ENCODE data around the gene PI4KA.

PI4KA gene

GRCh38 chr22:20764729-20765128 is 93.9 kb downstream of the PI4KA start:
- TF ChIP-seq CTCF (IDR thresholded peaks at IDR 0.05; ENCODE audit: low read depth, low read length, missing control alignments), result no peak
- Histone ChIP-seq H3K27ac (no peak overlapping the region), H3K27me3 (replicated peaks) (no peaks in the 10 kb centered on the region), H3K4me3 (ENCODE audit: low read depth, low read length) (no peak overlapping the region), H3K36me3 (replicated peaks) (peaks cover 33% of the 10 kb centered on the region)
- DNase-seq, result no peak
- in situ Hi-C loops (cut with HindIII; ENCODE audit: low pct_ligation_motif_present, low sequenced_read_pairs), result no loop called here

GRCh38 chr22:20764471-20764720 is 94.2 kb downstream of the PI4KA start:
- Histone ChIP-seq H3K27me3 (replicated peaks) (no peaks in the 10 kb centered on the region), H3K4me3 (ENCODE audit: low read depth, low read length) (no peak overlapping the region), H3K27ac (no peak overlapping the region), H3K36me3 (replicated peaks) (peaks cover 33% of the 10 kb centered on the region)
- no peak for TF ChIP-seq CTCF (IDR thresholded peaks at IDR 0.05; ENCODE audit: low read depth, low read length, missing control alignments)
- in situ Hi-C loops (cut with HindIII; ENCODE audit: low pct_ligation_motif_present, low sequenced_read_pairs), result no loop called here
- no peak for DNase-seq

- TF ChIP-seq CTCF (IDR thresholded peaks at IDR 0.05; ENCODE audit: low read depth, low read length, missing control alignments), result no peak
- Histone ChIP-seq H3K36me3 (replicated peaks) (peaks cover 32% of the 10 kb centered on the region), H3K4me3 (ENCODE audit: low read depth, low read length) (no peak overlapping the region), H3K27me3 (replicated peaks) (no peaks in the 10 kb centered on the region), H3K27ac (no peak overlapping the region)
- in situ Hi-C loops (cut with HindIII; ENCODE audit: low pct_ligation_motif_present, low sequenced_read_pairs), result no loop called here
- DNase-seq, result no peak
Observed at GRCh38 chr22:20763630-20764470, 94.8 kb downstream of the PI4KA start.

GRCh38 chr22:20762233-20762796 is 96.3 kb downstream of the PI4KA start:
- peaks cover 31% of the 10 kb centered on the region for H3K36me3 ChIP-seq (replicated peaks)
- TF ChIP-seq CTCF (IDR thresholded peaks at IDR 0.05; ENCODE audit: low read depth, low read length, missing control alignments), result no peak

GRCh38 chr22:20761536-20761935 is 97.1 kb downstream of the PI4KA start:
- no peak for TF ChIP-seq CTCF (IDR thresholded peaks at IDR 0.05; ENCODE audit: low read depth, low read length, missing control alignments)
- H3K4me3 ChIP-seq (ENCODE audit: low read depth, low read length), result no peak overlapping the region
- peak; percentile 44 for DNase-seq
- H3K27ac ChIP-seq, result no peak overlapping the region
- in situ Hi-C loops (cut with HindIII; ENCODE audit: low pct_ligation_motif_present, low sequenced_read_pairs), result no loop called here
- H3K27me3 ChIP-seq (replicated peaks), result no peaks in the 10 kb centered on the region
- H3K36me3 ChIP-seq (replicated peaks), result peaks cover 32% of the 10 kb centered on the region

More at GRCh38 chr22:20762233-20762796, 96.3 kb downstream of the PI4KA start:
- in situ Hi-C loops (cut with HindIII; ENCODE audit: low pct_ligation_motif_present, low sequenced_read_pairs), result no loop called here
- DNase-seq, result no peak
- Histone ChIP-seq H3K27me3 (replicated peaks) (no peaks in the 10 kb centered on the region), H3K4me3 (ENCODE audit: low read depth, low read length) (no peak overlapping the region), H3K27ac (no peak overlapping the region)
